GM18505 (cell line): ENCODE measurements around the gene SH3RF3.

Experiments used
- ATAC-seq: cut with Tn5 transposase; IDR thresholded peaks from one replicate; pipeline ENCODE4 v1.9.1; 2021; ENCODE audit not compliant: unreplicated experiment
- POLR2A ChIP-seq: IDR thresholded peaks from 4 replicates; pipeline ENCODE4 v1.6.1; 2011; ENCODE audit warnings: borderline replicate concordance; ENCODE audit not compliant: insufficient read depth, insufficient read length; ENCODE audit errors: extremely low read depth

Gene SH3RF3

GRCh38 chr2:109435901-109436598 is 307.0 kb downstream of the SH3RF3 start:
- no peak for TF ChIP-seq POLR2A
- ATAC-seq, result no peak

DNA sequence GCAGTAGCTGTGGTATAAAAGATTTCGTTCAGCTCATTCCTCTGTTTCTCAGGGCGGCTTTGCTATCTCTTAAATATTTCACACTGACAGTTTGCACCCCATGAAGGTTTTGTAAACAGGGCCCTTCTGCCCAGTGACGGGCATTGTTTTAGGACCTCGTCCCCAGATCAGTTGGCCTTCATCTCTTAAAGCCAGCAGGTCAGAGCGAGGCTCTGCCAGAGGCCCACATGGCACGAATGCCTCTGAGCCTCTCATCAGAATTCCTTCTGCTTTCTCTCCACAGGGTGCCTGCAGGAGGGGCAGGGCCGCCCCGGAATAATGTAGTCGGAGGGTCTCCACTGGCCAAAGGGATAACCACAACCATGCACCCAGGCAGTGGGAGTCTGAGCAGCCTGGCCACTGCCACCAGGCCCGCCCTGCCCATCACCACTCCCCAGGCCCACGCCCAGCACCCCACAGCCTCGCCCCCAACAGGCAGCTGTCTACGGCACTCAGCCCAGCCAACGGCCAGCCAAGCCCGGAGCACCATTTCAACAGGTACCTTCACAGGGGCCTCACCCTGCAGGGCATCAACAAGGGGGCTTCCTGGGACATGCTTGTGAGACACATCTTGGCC is 307.7 kb downstream of the SH3RF3 start:
- TF ChIP-seq POLR2A, result no peak

GRCh38 chr2:109437325-109438090 is 308.5 kb downstream of the SH3RF3 start:
- ATAC-seq, result no peak
- no peak for TF ChIP-seq POLR2A

More for the DNA sequence above, 307.7 kb downstream of the SH3RF3 start:
- no peak for ATAC-seq

DNA sequence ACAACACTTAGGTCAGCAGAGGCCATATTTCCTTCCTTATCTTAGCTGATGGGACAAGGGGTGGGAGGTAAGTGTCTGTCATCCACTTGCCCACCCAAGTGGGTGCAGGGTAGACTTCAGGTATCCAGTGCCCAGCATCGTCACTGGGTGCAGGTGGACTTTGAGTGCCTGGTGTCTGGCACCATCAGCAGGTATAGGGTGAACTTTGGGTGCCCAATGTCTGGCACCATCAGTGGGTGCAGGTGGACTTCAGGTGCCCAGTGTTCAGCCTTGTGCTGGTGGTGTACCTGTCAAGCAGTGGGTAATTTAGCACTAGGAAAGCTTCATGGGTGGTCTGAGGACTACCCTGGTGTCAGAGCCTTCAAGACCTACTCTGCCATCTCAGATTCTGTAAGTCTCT is 309.1 kb downstream of the SH3RF3 start:
- ATAC-seq, result no peak
- no peak for TF ChIP-seq POLR2A

- TF ChIP-seq POLR2A, result no peak
- no peak for ATAC-seq
Observed at GRCh38 chr2:109438773-109439389, 309.9 kb downstream of the SH3RF3 start.

DNA sequence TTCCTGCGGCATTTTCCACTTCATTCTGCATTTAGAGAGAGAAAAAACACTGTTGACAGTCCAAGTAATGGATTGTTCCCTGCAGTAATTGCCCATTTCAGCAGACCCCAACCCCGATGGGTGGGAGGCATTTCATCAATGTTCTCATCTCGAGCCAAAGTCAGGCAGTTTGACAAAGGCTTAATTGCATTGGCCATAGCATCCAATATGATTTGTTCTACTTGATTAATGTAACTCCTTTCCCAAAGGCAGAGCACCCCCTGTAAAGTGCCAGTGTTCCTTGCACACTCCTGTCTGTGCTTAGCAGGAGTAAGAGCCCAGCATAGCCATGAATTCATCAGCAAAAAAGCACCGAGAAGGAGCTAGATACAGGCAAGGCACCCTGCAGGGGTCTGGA is 310.4 kb downstream of the SH3RF3 start:
- no peak for TF ChIP-seq POLR2A
- ATAC-seq, result no peak

DNA sequence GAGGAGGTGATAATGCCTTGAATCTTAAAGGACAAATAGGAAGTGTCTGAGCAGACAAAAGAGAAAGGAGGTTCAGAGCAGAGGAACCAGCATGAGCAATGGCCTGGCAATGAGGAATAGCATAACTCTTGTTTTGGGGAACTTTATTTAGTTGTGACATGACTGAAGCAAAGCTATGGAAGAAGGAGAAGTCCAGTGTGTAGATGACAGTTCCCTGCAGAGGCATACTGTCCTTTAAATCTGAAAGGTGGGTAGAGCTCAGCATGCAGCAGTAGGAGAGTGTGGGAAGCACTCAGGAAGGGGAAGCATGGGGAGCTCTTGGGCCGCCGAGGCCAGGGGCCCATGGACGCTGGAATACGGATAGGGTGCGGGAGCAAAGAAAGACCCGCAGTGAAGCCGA is 311.0 kb downstream of the SH3RF3 start:
- no peak for ATAC-seq
- TF ChIP-seq POLR2A, result no peak

- TF ChIP-seq POLR2A, result no peak
- no peak for ATAC-seq
Observed at GRCh38 chr2:109440499-109441156, 311.6 kb downstream of the SH3RF3 start.

GRCh38 chr2:109442715-109443319 is 313.8 kb downstream of the SH3RF3 start:
- TF ChIP-seq POLR2A, result no peak

GRCh38 chr2:109444916-109445315 is 315.9 kb downstream of the SH3RF3 start:
- no peak for TF ChIP-seq POLR2A
- no peak for ATAC-seq

More at GRCh38 chr2:109442715-109443319, 313.8 kb downstream of the SH3RF3 start:
- ATAC-seq, result no peak

- no peak for TF ChIP-seq POLR2A
- no peak for ATAC-seq
Observed at GRCh38 chr2:109446278-109447131, 317.5 kb downstream of the SH3RF3 start.

DNA sequence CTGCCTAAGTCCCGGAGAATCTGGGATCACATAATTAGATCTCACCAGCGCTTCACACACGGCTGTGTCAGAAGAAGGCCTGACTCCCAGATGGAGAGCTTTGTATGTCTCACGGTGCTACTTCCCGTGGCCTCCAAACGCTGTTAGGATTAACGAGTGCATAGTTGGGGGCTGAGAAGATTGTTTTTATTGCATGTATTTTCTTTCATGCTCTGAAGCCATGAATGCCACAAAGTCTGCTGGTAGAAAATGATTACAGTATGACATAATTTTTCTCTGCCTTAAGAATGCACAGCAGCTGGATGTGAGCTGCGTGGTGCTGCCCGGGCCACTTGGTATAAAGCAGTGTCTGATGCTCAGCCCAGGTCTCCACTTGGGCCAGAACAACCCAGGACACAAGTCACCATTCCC is 318.3 kb downstream of the SH3RF3 start:
- TF ChIP-seq POLR2A, result no peak
- ATAC-seq, result no peak
